NCI-H226 (cell line): ENCODE measurements around the gene CLHC1.

Experiments
- DNase-seq: peaks from one replicate; pipeline ENCODE4 v3.0.0-alpha.2; 2015

CLHC1 gene

GRCh38 chr2:55168221-55169154, 63.6 kb downstream of the CLHC1 start:
- DNase-seq, result peak; percentile 35

- peak; percentile 77 for DNase-seq
Observed at GRCh38 chr2:55165626-55166025, 66.5 kb downstream of the CLHC1 start.

DNA sequence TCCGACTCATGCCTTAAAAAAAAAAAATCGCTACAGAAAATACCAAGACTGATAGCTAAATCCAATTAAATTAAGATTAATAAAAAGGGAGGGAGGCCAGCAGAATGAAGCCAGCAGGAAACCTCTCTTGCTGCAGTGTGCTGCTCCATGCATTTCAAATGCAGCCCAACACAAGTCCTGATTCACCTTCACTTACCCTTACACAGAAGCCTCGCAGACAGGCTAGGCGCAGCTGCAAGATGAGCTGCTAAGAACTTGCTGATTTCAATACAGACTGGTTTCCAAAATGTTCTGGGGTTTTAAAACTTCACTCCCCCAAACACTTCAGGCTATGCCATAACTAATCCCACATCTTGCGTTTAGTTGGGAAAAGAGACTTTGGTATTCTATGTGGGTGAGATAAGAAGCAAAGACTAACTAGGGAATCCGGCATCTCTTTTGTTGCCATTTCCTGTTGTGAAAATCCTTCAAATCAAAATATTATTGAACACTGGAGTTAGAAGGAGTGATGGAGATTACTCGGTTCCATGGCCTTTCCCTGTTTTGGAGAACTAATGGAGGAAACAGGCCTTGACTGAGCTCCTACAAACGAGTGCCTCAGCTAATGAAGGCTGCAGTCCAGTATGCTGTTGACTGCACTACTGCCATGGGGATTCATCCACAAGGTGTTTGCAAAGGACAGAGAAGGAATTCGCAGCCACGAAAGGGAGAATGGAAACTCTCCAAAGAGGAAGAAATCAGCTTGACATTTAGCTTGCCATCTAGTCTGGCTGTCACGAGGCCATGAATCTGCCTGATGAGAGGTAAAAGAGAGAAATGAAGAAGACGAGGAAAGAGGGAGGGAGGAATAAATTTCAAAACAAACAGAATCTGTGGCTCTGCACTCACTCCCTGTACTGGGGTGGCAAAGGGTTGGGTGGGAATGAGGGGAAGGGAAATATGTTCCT, 67.3 kb downstream of the CLHC1 start:
- DNase-seq, result no peak

DNA sequence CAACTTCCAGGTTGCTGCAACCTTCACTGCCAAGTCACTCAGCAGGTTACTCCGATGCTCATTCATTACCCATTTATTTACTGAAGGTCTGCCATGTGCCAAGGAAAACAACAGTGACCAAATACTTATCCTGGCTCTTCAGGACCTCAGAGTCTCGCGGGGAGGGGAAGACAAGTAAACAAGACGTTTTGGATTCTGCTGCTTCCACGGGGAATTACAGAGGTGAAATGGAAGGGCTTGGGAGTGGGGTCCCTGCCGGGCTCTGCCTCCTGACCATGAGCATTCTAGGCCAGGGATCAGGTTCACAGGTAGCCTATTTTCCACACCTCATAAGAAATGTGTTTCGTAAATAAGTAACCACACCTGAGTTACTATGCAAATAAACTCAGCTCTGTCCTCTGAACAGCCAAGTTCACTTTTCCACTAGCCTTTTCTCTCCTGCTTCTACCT, 68.1 kb downstream of the CLHC1 start:
- no peak for DNase-seq

DNA sequence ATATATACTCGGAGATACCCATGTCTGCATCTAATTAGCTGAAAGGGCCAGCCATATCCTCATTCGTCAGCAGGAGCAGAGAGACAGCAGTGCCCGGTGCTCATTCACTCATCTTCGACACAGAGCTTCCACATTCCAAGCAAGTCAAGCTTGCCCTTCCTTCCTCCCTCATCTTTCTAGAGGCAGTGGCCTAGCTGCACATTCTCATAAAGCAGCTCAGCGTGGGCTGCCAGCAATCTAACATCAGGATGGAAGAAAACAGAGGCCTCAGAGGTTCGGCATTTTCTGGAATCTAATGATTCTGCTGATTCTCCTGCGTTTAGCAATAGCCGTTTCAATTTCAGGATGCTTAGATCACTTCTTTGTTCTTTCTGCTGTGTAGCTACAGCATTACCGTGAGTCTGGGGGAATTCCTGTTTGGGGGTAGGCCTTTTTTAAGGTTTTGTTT, 68.8 kb downstream of the CLHC1 start:
- no peak for DNase-seq

DNA sequence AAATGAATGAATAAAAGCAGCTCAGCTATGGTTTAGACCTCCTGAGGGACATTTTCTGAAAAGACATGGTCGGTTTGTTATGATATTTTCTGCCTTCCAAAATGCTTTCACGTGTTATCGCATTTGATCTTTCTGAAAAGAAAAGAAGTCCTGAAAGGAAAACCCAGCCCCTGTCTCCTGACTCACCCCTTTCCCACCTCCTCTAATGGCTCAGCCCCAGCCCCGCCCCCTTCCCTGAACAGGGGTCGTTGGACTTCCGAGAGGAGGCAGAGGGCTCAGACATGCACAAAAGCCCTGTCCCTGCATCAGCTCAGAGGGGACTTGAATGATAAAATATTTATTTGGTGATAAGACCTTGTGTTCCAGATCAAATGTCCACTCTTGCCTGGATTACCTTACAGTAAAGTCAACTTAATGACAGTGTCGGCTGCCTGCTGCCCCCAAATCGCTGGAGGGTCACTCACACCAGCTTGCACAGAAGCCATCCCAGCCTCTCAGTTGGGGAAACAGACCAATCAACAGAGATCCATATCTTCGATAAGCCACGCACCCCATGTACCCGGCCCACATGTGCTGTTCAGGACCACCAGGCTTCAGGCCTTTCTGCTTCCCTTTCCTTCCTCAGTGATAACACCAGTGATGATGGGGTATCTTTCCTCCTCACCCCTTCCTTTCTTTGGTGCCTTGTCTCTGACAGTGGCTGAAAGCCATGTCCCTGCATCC, 69.6 kb downstream of the CLHC1 start:
- DNase-seq, result no peak

DNA sequence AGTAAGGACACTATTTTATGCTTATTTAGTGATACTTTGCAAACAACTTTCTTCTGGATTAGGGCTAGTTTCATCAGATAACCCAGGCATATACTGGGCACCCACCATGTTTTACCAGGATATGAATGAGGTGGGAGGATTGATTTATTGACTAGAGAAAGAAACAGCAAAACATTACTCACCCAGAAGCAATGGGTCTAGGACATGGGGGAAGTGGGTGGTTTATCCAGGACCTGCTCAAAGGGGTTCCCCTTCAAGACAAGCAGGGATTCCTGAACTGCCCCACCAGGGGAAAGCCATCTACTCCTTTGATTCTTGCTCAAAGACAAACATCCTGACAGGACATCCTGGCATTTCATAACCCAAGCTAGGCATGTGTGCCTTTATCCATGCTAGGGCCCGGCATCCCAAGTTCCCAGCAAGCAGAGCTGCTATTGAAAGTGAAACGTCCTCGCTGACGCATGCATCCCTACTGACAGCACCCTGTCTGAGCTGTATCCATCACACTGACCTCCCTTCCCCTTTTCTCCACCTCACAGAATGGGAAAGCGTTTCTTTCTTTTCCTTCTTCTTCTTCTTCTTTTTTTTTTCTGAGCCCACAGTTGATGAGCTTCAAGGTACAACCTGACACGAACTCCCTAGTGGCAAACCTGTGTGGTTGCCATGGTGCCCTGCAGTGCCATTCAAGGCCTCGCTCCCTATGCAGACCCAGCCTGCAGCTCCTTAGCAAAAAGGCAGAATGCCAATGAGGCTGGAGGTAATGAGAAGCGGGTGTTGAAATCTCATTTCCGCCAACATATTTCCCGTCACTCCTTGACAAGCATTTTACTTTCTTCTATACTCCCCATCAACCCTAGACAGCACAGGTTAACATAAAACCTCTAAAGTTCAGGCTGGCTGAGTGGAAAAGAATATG, 70.5 kb downstream of the CLHC1 start:
- DNase-seq, result no peak

GRCh38 chr2:55160422-55160821, 71.7 kb downstream of the CLHC1 start:
- no peak for DNase-seq

- DNase-seq, result no peak
Observed at GRCh38 chr2:55159752-55160151, 72.3 kb downstream of the CLHC1 start.

GRCh38 chr2:55159037-55159651, 72.9 kb downstream of the CLHC1 start:
- DNase-seq, result no peak

DNA sequence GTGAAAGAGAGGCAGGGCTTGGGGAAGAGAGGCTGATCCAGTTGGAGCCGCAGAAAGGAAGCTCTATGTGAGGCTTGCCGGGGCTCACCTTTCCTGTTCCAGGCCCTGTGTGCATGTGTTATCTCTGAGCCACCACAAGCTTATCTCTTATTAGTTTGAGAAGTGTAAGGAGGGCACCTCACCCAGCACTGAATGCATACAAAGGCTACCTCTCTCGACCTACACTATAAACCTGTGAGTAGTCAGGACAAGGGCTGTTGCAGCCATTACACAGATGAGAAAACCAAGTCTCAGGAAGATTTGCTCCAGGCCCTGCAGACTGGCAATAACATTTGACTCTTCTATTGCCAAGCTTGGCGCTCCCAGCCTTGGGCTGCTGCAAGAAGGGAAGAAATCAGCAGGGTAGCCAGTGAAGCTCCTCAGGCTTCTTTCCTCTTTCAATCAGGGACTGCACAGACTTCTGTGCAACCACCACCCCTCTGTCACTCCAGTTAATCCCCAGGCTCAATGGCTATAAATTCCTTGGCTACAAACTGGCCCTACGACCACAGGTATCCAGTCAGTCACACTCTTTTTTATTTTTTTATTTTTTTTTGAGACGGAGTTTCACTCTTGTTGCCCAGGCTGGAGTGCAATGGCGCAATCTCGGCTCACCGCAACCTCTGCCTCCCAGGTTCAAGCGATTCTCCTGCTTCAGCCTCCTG, 73.8 kb downstream of the CLHC1 start:
- DNase-seq, result no peak

GRCh38 chr2:55157474-55157884, 74.6 kb downstream of the CLHC1 start:
- no peak for DNase-seq

DNA sequence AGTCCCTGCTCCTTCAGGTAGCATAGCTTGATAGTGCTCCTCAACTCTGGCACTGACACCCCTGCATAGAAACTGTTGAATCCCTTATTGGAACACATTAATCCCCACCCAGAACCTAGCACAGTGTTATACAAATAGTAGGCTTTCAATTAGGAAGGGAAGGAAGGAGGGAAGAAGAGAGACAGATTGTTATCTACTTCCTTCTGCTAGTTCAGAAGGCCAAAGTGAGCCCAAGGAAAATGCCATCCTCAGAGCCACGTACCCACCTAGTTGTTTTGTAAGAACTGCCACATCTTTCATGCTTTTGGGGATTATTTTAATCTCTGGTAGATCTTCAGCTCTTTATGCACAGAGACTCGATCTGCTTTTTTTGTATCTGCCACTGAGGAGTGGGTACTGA, 75.1 kb downstream of the CLHC1 start:
- DNase-seq, result no peak

- no peak for DNase-seq
Observed at GRCh38 chr2:55156326-55156725, 75.8 kb downstream of the CLHC1 start.

GRCh38 chr2:55155764-55156281, 76.3 kb downstream of the CLHC1 start:
- DNase-seq, result peak; percentile 26

GRCh38 chr2:55155206-55155605, 76.9 kb downstream of the CLHC1 start:
- DNase-seq, result no peak

- no peak for DNase-seq
Observed at GRCh38 chr2:55154525-55155030, 77.5 kb downstream of the CLHC1 start.

GRCh38 chr2:55153584-55154299, 78.4 kb downstream of the CLHC1 start:
- DNase-seq, result no peak
